HCT116 (cell line): ENCODE results near the gene RNF113A.

ENCODE experiments used
- CEBPB ChIP-seq: IDR thresholded peaks from 2 replicates; pipeline ENCODE4 v1.6.1; 2012; ENCODE audit warnings: low read depth
- POLR2A ChIP-seq: IDR thresholded peaks from 2 replicates; pipeline ENCODE4 v1.7.0; 2011; ENCODE audit warnings: borderline replicate concordance; ENCODE audit not compliant: insufficient read depth, insufficient read length; ENCODE audit errors: extremely low read depth
- POLR2AphosphoS5 ChIP-seq: IDR thresholded peaks from 2 replicates; pipeline ENCODE4 v1.6.1; 2011; ENCODE audit warnings: mild to moderate bottlenecking, low read depth, low read length, moderate library complexity
- SIN3A ChIP-seq: IDR thresholded peaks from 2 replicates; pipeline ENCODE4 v1.6.1; 2012; ENCODE audit warnings: low read depth
- SRF ChIP-seq: IDR thresholded peaks from 2 replicates; pipeline ENCODE4 v1.6.1; 2012; ENCODE audit warnings: low read depth
- TCF7L2 ChIP-seq: IDR thresholded peaks from 2 replicates; pipeline ENCODE4 v1.7.0; 2011; ENCODE audit warnings: borderline replicate concordance, inconsistent platforms; ENCODE audit not compliant: insufficient read depth, insufficient read length; ENCODE audit errors: extremely low read depth
- YY1 ChIP-seq: IDR thresholded peaks from 2 replicates; pipeline ENCODE4 v1.6.1; 2011; ENCODE audit warnings: low read length, low read depth, moderate library complexity, mild to moderate bottlenecking; ENCODE audit not compliant: insufficient replicate concordance; ENCODE audit errors: extremely low read depth
- ZFX ChIP-seq: fragments of 450-650 bp; IDR thresholded peaks from 2 replicates; pipeline ENCODE4 v1.6.1; 2017
- ZNF274 ChIP-seq: fragments of 200-500 bp; sonication (Bioruptor generic); IDR thresholded peaks from 2 replicates; pipeline ENCODE4 v1.6.1; 2014; ENCODE audit warnings: mild to moderate bottlenecking, low read depth, low read length, inconsistent platforms
- TF ChIP-seq, protein P1 (sequence below), 3 experiments: fragments of 200-600 bp in 1 of 3; sonication (generic) in 1 of 3; IDR thresholded peaks in 2 of 3; conservative IDR thresholded peaks in 1 of 3; 2 replicates each; pipeline ENCODE4 v1.5.1; 2012 to 2017; ENCODE audit warnings: low read depth in 2 of 3, low read length in 2 of 3, antibody characterized with exemption in 1 of 3, borderline replicate concordance in 1 of 3, control low read depth in 1 of 3, mild to moderate bottlenecking in 1 of 3, mixed read lengths in 1 of 3, mixed run types in 1 of 3, moderate library complexity in 1 of 3; ENCODE audit not compliant: insufficient read depth in 1 of 3
- TF ChIP-seq, protein P2 (sequence below): IDR thresholded peaks from 2 replicates; pipeline ENCODE4 v1.6.1; 2012

DNA sequence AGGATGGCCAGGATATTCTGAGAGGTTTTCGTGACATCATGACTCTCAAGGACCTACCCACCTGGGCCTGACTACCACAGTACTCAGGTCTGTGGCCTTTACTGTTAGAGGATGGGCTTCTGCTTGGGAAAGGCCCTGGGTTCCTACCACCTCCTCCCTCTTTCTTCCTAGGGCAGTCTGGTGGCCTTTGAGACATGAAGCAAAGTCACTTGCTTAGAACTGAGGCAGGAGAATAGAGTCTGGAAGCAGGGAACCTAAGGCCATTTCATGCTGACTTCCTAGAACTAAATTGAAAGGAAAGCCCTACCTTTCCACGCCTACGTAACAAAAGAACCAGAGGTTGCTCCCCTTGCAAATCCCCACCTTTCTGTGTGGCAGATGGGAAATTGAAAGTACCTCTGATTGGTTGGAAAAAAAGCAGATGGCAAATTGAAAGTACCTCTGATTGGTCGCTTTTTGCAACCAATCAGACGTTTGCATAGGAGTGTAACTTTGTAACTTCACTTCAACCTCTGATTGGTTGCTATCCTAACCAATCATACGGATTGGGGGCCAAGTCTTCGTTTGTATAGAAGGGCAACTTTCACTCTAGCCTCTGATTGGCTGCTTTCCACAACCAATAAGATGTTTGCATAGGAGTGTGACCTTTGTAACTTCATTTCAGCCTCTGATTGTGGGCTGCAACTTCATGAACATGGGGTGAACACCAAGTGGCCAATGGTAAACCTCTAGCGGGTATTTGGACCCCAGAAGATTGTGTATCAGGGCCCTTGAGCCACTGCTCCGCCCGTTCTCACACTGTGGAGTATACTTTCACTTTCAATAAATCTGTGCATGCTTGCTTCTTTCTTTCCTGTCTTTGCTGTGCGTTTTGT lies 14.3 kb upstream of the RNF113A start:
- TF ChIP-seq CEBPB (no peak), YY1 (no peak), POLR2AphosphoS5 (no peak), SIN3A (no peak), ZNF274 (no peak), SRF (no peak), TCF7L2 (no peak), POLR2A (no peak), ZFX (no peak)
- TF ChIP-seq, protein P1, sequence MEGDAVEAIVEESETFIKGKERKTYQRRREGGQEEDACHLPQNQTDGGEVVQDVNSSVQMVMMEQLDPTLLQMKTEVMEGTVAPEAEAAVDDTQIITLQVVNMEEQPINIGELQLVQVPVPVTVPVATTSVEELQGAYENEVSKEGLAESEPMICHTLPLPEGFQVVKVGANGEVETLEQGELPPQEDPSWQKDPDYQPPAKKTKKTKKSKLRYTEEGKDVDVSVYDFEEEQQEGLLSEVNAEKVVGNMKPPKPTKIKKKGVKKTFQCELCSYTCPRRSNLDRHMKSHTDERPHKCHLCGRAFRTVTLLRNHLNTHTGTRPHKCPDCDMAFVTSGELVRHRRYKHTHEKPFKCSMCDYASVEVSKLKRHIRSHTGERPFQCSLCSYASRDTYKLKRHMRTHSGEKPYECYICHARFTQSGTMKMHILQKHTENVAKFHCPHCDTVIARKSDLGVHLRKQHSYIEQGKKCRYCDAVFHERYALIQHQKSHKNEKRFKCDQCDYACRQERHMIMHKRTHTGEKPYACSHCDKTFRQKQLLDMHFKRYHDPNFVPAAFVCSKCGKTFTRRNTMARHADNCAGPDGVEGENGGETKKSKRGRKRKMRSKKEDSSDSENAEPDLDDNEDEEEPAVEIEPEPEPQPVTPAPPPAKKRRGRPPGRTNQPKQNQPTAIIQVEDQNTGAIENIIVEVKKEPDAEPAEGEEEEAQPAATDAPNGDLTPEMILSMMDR (IDR thresholded peaks at IDR 0.05 in 2 of 3, conservative IDR thresholded peaks at IDR 0.05 in 1 of 3; ENCODE audit: borderline replicate concordance in 1 of 3, insufficient read depth in 1 of 3, low read depth in 2 of 3, low read length in 2 of 3): no peak
- TF ChIP-seq, protein P2, sequence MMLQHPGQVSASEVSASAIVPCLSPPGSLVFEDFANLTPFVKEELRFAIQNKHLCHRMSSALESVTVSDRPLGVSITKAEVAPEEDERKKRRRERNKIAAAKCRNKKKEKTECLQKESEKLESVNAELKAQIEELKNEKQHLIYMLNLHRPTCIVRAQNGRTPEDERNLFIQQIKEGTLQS: no peak
